Stimulated activated naive CD8-positive, alpha-beta T cell treated with anti-CD3 and anti-CD28 coated beads, Interleukin-15, Interleukin-2, amounts not matched to agents 100 ng/mL and 50 ng/mL, for 24 hours (primary cell): Measurements from ENCODE around the gene MT1M.

Source experiments
- H3K27ac Mint-ChIP-seq: one replicate; pipeline ENCODE4 v1.8.0; 2021; ENCODE audit warnings: mild to moderate bottlenecking, mixed read lengths
- H3K27me3 Mint-ChIP-seq: one replicate; pipeline ENCODE4 v1.8.0; 2021; ENCODE audit warnings: mixed read lengths
- H3K36me3 Mint-ChIP-seq: one replicate; pipeline ENCODE4 v1.8.0; 2021; ENCODE audit warnings: low read depth, mixed read lengths
- H3K4me1 Mint-ChIP-seq: one replicate; pipeline ENCODE4 v1.8.0; 2021; ENCODE audit warnings: low read depth, mixed read lengths
- H3K4me3 Mint-ChIP-seq: one replicate; pipeline ENCODE4 v1.8.0; 2021; ENCODE audit warnings: mild to moderate bottlenecking, mixed read lengths
- H3K9me3 Mint-ChIP-seq: one replicate; pipeline ENCODE4 v1.8.0; 2021; ENCODE audit warnings: mixed read lengths

MT1M gene

DNA sequence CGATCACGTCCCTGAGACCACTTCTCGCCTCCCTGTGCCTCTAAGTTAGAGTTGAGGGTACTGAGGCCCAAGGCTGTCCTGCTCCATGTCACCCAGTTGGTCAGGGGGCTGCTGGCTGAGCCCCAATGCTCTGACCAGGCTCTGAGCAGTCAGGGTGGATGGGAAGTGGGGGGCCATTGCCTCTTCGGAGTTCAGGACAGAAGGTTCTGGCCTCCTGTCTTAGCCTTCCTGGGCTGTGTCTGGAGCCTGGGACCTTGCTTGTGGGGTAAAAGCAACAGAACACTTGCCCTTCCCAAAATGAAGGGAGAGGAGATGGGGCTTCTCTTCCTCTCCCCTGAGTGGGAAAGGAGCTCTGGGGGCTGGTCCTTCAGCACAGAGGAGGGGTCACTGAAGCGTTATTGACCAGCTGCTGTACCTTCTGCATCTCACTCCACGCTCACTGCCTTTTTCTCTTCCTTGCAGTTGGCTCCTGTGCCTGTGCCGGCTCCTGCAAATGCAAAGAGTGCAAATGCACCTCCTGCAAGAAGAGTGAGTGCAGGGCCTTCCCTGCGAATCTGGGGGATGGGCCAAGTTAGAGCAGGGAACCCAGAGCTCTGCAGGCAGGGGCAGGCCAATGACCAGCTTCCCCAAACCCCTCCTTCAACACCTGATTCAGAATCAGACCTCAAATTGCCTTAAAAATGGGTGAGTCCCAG lies 50.4 kb downstream of the MT1M start:
- peaks cover 20% of the 10 kb centered on the region for H3K4me1 Mint-ChIP-seq
- H3K27me3 Mint-ChIP-seq = no peaks in the 10 kb centered on the region

More for the DNA sequence above, 50.4 kb downstream of the MT1M start:
- peaks cover 4% of the 10 kb centered on the region for H3K36me3 Mint-ChIP-seq
- H3K4me3 Mint-ChIP-seq = peak overlapping the region; percentile 90
- H3K9me3 Mint-ChIP-seq = no peaks in the 10 kb centered on the region
- H3K27ac Mint-ChIP-seq = peak overlapping the region; percentile 82
